ENCODE measurements around the gene LHFPL6.

LHFPL6 gene

GRCh38 chr13:39457274-39457673 is 145.7 kb downstream of the LHFPL6 start:
- DNase-seq, result no peak

GRCh38 chr13:39455521-39456175 is 147.3 kb downstream of the LHFPL6 start:
- no peak for DNase-seq

GRCh38 chr13:39452834-39453233 is 150.2 kb downstream of the LHFPL6 start:
- no peak for DNase-seq

- no peak for DNase-seq
Observed at GRCh38 chr13:39452417-39452816, 150.6 kb downstream of the LHFPL6 start.

- DNase-seq, result no peak
Observed at GRCh38 chr13:39451860-39452301, 151.1 kb downstream of the LHFPL6 start.

- no peak for DNase-seq
Observed at GRCh38 chr13:39451301-39451700, 151.7 kb downstream of the LHFPL6 start.

GRCh38 chr13:39450176-39450575 is 152.8 kb downstream of the LHFPL6 start:
- DNase-seq, result no peak

GRCh38 chr13:39448834-39449233 is 154.2 kb downstream of the LHFPL6 start:
- DNase-seq, result no peak

GRCh38 chr13:39446865-39447264 is 156.1 kb downstream of the LHFPL6 start:
- DNase-seq, result no peak

GRCh38 chr13:39444866-39445265 is 158.1 kb downstream of the LHFPL6 start:
- DNase-seq, result no peak

- DNase-seq, result no peak
Observed at GRCh38 chr13:39433651-39434050, 169.3 kb downstream of the LHFPL6 start.

- no peak for DNase-seq
Observed at GRCh38 chr13:39432196-39432595, 170.8 kb downstream of the LHFPL6 start.

GRCh38 chr13:39422845-39423565 is 180.0 kb downstream of the LHFPL6 start:
- DNase-seq, result no peak

GRCh38 chr13:39419876-39420275 is 183.1 kb downstream of the LHFPL6 start:
- no peak for DNase-seq

GRCh38 chr13:39419068-39419467 is 183.9 kb downstream of the LHFPL6 start:
- no peak for DNase-seq

GRCh38 chr13:39418424-39418823 is 184.6 kb downstream of the LHFPL6 start:
- no peak for DNase-seq

- DNase-seq, result no peak
Observed at GRCh38 chr13:39417643-39418042, 185.3 kb downstream of the LHFPL6 start.

GRCh38 chr13:39417131-39417530 is 185.9 kb downstream of the LHFPL6 start:
- DNase-seq, result no peak

GRCh38 chr13:39415008-39415802 is 187.8 kb downstream of the LHFPL6 start:
- DNase-seq, result no peak

- no peak for DNase-seq
Observed at GRCh38 chr13:39414339-39414738, 188.7 kb downstream of the LHFPL6 start.

- no peak for DNase-seq
Observed at GRCh38 chr13:39411511-39411910, 191.5 kb downstream of the LHFPL6 start.

GRCh38 chr13:39410964-39411363 is 192.0 kb downstream of the LHFPL6 start:
- DNase-seq, result no peak

- DNase-seq, result no peak
Observed at GRCh38 chr13:39410096-39410901, 192.7 kb downstream of the LHFPL6 start.
